GM12872 (cell line): Measurements from ENCODE around the gene POPDC3.

Experiments used
- CTCF ChIP-seq: IDR thresholded peaks from 3 replicates; pipeline ENCODE4 v1.5.1; 2011; ENCODE audit warnings: low read depth, mild to moderate bottlenecking, low read length, moderate library complexity; ENCODE audit not compliant: insufficient read depth

Gene POPDC3

GRCh38 chr6:105137388-105137787 lies 42.4 kb downstream of the POPDC3 start:
- TF ChIP-seq CTCF = no peak

GRCh38 chr6:105136431-105137350 lies 43.1 kb downstream of the POPDC3 start:
- TF ChIP-seq CTCF = peak; percentile 21; the same call in 1 of the 3 replicates

- no peak for TF ChIP-seq CTCF
Observed at GRCh38 chr6:105135907-105136430, 43.8 kb downstream of the POPDC3 start.

GRCh38 chr6:105135056-105135455 lies 44.8 kb downstream of the POPDC3 start:
- no peak for TF ChIP-seq CTCF

GRCh38 chr6:105122717-105123116 lies 57.1 kb downstream of the POPDC3 start:
- no peak for TF ChIP-seq CTCF

- TF ChIP-seq CTCF = no peak
Observed at GRCh38 chr6:105121981-105122380, 57.8 kb downstream of the POPDC3 start.

- TF ChIP-seq CTCF = no peak
Observed at GRCh38 chr6:105120570-105120969, 59.2 kb downstream of the POPDC3 start.
